ENCODE results near the gene PEX11G.
"Not testable (repeated sequence)": the region's sequence is repeated elsewhere in the genome, so short reads cannot be mapped to it uniquely, and the experiment has no call there.

Gene PEX11G

DNA sequence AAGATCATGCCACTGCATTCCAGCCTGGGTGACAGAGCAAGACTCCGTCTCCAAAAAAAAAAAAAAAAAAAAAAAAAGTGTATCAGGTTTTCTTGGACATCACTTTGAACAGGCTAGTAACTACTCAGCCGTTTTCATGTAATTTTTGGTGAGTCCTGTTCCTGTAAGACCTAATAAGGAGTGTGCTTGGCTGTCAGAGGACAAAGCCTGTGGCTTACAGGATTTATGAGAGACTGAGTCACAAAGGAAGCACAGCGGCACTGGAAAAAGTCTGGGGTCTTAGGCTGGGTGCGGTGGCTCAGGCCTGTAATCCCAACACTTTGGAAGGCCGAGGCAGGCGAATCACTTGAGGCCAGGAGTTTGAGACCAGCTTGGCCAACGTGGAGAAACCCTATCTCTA is 55.4 kb downstream of the PEX11G start:
- not testable (repeated sequence) for DNase-seq (ENCODE audit: low spot score)

DNA sequence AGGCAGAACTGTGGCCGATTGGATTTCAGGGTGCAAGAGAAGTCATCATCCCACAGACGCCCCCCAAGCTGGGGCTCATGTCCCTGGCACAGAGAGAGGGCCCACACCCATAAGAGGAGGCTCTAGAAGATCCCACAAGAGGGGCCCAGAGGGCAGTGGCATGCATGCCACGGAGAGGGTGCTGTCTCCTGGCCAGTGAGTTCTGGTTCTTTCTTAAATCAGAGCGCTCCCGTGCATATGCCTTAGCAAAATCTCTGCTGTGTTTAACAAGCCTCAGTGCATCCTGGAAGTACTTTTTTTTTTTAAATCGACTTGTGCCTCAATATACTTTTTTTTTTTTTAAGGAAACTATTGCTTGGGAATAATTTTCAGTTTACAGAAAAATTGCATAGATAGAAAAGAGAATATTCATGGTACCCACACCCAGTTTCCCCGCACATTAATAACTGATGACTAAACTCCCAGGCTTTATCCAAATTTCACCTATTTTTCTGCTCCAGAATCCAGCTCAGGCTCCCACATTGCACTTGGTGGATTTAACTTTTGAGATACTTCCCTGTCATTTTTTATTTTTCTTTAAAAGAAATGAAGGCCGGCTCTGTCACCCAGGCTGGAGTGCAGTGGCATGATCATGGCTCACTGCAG is 59.1 kb downstream of the PEX11G start:
- DNase-seq (ENCODE audit: low spot score), result no peak

DNA sequence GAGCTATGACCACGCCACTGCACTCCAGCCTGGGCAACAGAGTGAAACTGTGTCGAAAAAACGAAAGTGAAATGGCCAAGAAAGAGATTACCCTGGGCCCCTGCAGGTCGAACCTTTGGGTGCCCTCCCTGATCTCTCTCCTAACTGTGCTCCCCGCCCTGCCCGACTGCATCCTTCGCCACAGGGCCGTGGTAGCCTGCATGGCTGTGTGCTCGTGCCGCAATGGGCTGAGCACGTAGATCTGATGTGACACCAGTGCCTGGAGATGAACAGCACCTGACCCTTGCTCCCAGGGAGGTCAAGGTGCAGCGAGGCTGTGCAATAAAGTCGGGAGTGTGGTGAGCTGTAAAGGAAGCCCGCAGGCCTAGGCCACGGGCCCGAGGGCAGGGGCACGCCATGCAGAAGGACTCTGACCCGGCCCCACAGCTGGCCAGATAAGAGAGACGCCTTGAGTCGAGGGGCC is 60.2 kb downstream of the PEX11G start:
- no peak for DNase-seq (ENCODE audit: low spot score)

DNA sequence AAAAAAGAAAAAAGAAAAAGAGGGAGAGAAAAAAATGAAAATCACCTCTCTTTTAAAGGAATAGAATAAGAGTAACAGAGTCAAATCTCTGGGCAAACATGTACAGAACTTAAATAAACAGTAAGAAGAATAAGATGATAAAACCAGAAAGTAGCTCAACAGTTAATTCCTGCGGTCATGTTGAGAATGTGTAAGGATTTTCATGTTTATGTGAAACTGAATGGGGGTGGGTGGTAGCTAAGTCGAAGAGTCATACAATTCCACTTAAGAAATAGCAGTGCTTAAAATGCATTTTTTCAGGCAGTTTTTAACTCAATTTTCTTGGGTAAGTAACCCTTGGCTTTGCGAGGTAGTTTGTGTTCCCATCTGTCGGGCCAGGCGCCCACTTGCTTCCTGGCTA is 60.9 kb downstream of the PEX11G start:
- DNase-seq (ENCODE audit: low spot score), result no peak

DNA sequence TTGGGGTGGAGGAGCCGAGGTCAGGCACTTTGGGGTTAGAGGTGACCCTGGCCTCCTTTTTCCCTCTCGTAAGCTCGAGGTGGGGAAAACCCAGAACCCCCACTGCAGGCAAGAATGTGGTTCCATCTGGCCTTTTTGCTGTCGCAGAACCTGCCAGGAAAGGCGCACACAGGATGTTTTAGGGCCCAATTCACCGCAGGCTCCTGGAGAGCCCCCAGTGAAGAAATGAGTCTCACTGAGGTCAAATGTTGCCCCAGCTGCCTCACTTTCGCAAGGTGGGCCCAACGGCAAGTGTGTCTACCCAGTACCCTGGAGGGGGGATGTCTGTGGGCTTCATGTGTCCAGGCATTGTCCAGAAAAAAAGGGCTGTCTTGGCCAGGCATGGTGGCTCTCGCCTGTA is 61.8 kb downstream of the PEX11G start:
- no peak for DNase-seq (ENCODE audit: low spot score)
